ENCODE measurements around the gene SPOCK1.

Gene SPOCK1

GRCh38 chr5:137158691-137159090 is 340.4 kb downstream of the SPOCK1 start:
- no peak overlapping the region for H3K4me3 ChIP-seq (ENCODE audit: low read depth, low read length)
- no peak for TF ChIP-seq CTCF (IDR thresholded peaks at IDR 0.05; ENCODE audit: insufficient read depth, low read length, missing control alignments)
- no peak for DNase-seq (ENCODE audit: low read depth, low spot score)
- ChIA-PET CTCF (no interaction called here), POLR2A (no interaction called here)

- no peak overlapping the region for H3K4me3 ChIP-seq (ENCODE audit: low read depth, low read length)
- POLR2A ChIA-PET: no interaction called here
- TF ChIP-seq CTCF (IDR thresholded peaks at IDR 0.05; ENCODE audit: insufficient read depth, low read length, missing control alignments): no peak
- CTCF ChIA-PET: no interaction called here
- DNase-seq (ENCODE audit: low read depth, low spot score): no peak
Observed at GRCh38 chr5:137156180-137156579, 342.9 kb downstream of the SPOCK1 start.

- no peak overlapping the region for H3K4me3 ChIP-seq (ENCODE audit: low read depth, low read length)
- ChIA-PET POLR2A (no interaction called here), CTCF (no interaction called here)
- DNase-seq (ENCODE audit: low read depth, low spot score): no peak
- no peak for TF ChIP-seq CTCF (IDR thresholded peaks at IDR 0.05; ENCODE audit: insufficient read depth, low read length, missing control alignments)
Observed at GRCh38 chr5:137155261-137156000, 343.7 kb downstream of the SPOCK1 start.

GRCh38 chr5:137152616-137153015 is 346.5 kb downstream of the SPOCK1 start:
- no peak for TF ChIP-seq CTCF (IDR thresholded peaks at IDR 0.05; ENCODE audit: insufficient read depth, low read length, missing control alignments)
- ChIA-PET CTCF (no interaction called here), POLR2A (no interaction called here)
- H3K4me3 ChIP-seq (ENCODE audit: low read depth, low read length): no peak overlapping the region
- DNase-seq (ENCODE audit: low read depth, low spot score): no peak

- DNase-seq (ENCODE audit: low read depth, low spot score): no peak
- no peak for TF ChIP-seq CTCF (IDR thresholded peaks at IDR 0.05; ENCODE audit: insufficient read depth, low read length, missing control alignments)
- H3K4me3 ChIP-seq (ENCODE audit: low read depth, low read length): no peak overlapping the region
- ChIA-PET POLR2A (no interaction called here), CTCF (no interaction called here)
Observed at GRCh38 chr5:137148655-137149054, 350.5 kb downstream of the SPOCK1 start.

- CTCF ChIA-PET: no interaction called here
- no peak for TF ChIP-seq CTCF (IDR thresholded peaks at IDR 0.05; ENCODE audit: insufficient read depth, low read length, missing control alignments)
- H3K4me3 ChIP-seq (ENCODE audit: low read depth, low read length): no peak overlapping the region
- POLR2A ChIA-PET: no interaction called here
- DNase-seq (ENCODE audit: low read depth, low spot score): no peak
Observed at GRCh38 chr5:137148159-137148558, 351.0 kb downstream of the SPOCK1 start.
